ENCODE data around the gene DHCR24.

The DHCR24 gene

DNA sequence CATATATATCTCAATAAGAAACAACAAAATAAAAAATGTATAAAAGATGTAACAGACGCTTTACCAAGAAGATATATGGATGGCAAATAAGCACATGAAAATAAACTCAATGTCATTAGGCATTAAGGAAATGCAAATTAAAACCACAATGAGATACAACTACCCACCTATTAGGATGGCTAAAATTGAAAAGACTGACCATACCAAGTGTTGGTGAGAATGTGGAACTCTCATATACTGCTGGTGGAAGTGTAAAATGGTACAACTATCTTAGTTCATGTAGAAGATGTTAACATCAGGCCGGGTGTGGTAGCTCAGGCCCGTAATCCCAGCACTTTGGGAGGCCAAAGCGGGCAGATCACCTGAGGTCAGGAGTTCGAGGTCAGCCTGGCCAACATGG is 43.5 kb downstream of the DHCR24 start:
- no peak for DNase-seq

DNA sequence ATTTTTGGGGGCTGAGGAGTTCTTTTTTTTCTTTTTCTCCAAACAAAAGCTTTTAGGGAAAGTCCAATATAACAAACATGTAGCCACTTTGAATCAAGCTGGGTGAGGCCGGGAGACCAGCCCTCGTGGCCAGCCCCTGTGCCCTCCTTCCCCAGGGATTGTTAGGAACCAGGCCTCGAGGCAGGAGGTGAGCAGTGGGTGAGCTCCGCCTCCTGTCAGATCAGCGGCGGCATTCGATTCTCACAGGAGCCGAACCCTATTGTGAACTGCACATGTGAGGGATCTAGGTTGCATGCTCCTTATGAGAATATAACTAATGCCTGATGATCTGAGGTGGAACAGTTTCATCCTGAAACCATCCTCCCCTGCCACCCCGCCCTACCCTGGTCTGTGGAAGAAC is 44.0 kb downstream of the DHCR24 start:
- DNase-seq, result no peak

DNA sequence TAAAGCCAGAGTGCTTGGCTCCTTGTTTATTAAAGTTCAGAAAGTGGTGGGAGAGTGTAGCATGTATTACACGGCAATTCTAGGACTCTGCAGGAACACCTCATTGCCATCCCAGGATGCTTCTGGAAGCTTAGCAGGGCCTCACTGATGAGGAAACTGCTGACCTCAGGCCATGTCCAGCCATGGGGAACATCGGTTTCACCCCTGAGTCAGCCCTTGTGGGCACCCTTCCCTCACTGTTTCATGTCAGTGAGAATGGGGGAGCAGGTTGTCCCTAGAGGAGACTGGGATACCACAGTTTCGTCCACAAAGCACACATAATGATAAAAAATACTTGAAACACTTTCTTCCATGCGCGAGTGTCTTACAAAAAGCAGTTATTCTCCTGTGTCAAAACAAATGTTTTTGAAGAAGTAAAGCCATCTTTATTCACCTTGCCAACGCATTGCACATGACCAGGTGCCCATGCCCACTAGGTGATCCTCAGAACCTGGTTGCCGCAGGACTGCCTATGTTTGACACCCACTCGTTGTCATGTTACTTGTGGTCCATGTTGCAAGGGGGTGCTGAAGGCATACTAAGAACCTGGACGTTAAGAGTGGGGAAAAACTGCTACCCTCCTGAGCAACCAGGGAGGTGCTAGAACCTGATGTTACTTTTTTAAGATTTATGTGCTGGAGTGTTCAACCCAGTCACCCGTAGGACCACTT is 44.6 kb downstream of the DHCR24 start:
- DNase-seq, result no peak

DNA sequence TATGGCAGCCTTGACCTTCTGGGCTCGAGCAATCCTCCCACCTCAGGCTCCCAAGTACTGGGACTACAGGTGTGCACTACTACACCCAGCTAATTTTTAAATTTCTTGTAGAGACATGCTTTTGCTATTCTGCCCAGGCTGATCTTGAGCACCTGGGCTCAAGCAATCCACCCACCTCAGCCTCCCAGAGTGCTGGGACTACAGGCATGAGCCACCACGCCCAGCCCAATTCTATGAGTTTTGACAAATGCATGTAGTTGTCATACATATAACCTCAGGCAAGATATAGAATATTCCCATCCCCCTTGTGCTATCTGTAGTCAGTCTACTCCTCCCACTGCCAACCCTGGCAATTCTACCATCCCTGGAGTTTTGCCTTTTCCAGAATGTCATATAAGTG is 47.2 kb downstream of the DHCR24 start:
- DNase-seq, result no peak

DNA sequence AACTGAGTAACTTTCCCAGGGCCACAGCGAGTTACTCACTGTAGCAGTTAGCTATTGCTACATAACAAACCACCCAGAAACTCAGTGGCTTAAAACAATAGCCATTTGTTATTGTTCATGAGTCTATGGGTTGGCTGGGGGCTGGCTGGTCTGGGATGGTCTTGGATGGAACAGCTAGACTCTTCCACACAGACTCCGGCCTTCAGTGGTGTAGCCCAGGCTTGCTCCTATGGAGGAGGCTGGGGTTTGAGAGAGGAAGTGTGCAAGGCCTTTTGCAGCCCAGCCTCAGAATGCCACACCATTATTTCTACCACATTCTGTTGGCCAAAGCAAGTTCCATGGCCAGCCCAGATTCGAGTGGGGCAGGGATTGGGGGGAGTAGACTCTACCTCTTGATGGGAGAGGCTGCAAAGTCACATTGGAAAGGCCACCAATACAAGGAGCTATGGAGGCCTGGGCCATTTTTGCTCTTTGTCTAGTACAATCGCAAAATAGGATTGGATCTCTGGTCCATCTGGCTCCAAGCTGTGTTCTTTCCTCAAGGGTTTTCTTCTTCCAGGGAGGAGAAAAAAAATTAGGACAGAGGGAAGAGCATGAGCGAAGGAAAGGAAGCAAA is 48.3 kb downstream of the DHCR24 start:
- no peak for DNase-seq

DNA sequence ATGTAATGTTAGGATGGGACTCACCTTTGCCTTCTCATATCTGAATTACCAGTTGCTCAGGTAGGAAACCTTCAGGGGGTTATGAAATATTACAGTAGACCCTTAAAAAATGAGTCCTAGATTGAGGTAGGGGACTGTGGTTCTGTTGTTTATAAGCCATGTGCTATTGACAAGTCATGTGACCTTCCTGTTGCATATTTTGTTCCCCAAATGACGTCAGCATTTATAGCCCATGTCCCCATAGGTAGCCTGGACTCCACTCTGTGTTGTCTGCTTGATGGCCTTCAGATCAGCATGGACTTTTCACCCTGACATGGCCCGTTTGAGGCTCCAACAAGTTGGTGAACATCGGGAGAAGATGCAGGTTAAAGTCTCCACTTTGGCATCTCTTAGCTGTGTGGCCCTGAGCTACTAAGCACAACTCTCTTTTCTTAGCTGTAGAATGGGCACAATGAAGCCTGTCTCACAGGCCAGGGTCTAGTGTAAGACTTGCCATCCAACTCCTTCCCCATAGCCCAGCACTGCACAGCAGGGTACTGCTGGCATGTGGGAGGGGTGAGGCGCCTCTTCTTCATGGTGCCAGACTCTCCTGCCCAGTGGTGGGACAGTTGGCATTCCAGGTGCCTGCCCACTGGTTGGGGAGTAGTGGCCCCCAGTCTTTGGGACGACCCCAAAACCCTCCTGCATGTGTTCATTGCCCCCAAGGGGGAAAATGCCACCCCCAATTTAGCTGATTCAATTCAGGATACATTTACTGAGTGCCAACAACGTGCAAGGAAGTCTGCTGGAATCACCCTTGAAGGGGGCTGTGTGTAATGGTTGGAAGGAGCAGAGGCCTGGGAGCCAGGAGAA is 49.8 kb downstream of the DHCR24 start:
- no peak for DNase-seq

DNA sequence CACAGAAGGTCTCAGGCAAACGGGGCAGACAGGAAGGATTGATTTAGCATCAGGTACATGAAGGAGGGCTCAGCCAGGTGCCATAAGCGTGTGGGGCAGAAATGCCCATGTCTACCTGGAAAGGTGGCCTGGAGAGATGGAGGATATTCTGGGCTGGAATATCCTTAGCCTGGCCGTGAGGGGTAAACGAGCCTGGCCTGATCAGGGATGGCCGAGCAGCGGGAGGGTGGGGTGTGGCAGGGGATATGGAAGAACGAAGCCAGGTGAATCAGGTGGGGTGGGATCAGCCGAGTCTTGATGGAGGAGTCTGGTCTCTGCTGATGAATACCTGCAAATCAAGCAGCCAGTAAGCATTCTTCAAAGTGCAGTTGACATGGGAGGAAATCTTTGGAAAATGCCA is 50.4 kb downstream of the DHCR24 start:
- no peak for DNase-seq

DNA sequence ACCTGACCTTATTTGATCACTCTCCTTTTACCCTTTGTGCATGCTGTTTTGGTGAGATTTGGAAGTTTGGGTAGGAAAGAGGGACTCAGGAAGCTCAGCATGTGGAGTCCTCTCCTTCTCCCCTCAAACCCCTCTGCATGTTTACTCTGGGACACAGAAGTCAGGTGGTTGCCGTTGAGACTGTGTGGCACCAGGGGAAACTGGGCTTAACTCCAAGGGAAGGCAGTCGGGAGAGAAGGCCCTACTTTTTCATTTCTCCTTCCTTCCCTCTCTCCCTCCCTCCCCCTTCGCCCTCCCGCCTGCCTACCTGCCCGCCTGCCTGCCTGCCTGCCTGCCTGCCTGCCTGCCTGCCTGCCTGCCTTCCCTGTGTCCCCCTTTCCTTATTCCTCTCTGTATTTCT is 51.0 kb downstream of the DHCR24 start:
- DNase-seq, result no peak

DNA sequence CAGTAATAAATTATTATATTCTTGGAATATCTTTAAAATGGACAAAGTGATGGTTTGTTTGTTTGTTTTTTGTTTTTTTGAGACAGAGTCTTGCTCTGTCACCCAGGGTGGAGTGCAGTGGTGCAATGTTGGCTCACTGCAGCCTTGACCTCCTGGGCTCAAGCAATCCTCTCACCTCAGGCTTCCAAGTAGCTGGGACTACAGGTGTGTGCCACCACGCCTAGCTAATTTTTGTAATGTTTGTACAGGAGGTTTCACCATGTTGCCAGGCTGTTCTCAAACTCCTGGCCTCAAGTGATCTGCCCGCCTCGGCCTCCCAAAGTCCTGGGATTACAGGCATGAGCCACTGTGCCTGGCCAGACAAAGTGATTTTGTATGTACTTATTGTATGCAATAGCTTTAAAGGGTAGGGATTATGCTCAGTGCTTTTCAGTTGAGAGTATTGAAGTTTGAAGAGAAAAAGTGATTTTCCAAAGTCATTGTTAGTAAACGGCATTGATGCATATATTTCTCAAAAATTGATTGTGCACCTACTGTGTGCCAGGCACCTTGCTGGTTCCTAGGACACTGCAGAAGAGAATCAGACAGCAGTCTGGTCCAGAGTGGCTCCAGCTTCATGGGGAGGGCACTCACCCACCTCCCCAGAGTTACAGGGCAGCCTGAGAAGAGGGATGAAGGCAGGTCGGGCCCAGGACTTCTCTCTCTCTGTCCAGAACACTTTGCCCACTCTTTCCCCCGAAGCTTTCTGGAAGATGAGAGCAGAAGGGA is 51.7 kb downstream of the DHCR24 start:
- no peak for DNase-seq

DNA sequence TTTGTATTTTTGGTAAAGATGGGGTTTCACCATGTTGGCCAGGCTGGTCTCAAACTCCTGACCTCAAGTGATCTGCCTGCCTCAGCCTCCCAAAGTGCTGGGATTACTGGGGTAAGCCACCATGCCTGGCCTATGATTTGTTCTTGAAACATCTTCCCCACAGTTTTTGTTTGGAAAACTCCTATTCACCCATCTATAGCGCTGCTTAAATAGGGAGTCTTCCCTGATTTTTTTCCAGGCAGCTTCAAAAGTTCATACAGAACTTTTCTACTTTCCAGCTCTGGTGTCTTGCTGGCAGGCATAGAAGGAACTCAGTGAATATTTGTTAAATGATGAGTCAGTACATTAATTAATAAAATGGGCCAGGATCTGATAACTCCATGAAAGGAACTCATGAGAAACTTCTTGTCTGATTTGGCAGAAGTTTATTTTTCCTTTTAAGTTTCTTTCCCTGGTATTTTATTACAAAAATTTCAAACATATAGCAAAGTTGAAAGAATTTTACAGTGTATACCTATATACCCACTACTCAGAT is 52.9 kb downstream of the DHCR24 start:
- no peak for DNase-seq

DNA sequence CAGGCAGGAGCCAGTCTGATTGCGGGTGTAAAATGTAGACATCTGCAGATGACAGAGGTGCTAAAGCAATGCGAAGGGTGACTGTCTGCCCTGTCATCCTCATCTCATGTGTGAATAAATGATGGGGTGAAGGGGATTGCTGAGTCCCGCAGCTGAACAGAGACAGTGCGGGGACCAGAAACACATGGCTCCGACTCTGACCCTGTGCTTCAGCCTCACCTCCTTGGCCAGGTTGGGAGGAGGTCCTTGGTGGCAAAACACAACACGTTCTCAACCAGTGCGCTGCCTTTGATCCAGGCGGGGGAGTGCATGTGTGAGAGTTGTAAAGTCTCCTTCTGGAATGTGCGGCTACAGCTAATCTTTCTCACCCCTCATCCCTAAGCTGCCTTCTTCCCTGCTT is 53.9 kb downstream of the DHCR24 start:
- DNase-seq, result no peak

DNA sequence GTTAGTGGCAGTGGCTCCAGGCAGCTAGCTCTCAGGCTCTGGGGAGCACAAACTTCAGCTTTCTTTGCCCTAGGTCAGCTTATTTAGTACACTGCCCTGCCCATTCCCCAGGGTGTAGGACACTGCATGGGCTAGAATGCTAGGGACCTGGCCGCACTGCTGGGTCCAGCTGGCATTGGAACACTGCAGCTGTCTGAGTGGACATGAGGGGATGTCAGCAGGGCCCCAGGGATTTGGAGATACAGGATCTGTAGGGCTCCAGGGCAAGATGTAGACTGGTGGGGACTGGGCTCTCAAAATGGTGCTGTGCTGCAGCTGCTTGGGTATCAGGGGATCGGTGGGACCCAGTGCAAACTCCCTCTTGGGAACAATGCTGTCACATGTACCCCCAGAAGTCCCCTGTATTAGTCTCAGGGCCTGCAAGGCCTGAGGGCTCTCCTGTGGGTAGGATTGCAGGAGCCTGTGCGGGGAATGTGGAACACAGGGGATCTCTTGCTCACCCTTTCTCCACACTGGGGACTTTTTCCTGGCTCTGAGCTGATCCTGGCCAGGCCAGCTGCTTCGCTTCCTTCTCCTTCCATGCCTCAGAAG is 60.7 kb downstream of the DHCR24 start:
- no peak for DNase-seq

DNA sequence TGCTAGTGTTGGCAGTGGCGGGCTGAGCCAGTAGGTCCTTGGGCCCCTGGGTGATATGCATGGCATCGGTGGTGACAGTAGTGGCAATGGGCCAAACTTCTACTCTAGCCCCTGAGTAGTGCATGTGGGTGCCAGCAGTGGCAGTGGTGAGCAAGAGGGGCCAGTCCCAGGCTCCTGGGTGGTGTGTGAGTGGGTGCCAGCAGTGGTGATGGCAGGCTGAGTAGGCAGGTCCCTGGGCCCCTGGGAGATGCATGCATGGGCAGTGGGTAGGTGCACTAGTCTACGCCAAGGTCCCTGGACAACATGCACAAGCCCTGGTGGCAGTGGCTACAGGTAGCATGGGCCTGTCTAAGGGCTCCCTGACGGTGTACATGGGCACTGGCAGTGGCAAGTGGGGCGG is 61.3 kb downstream of the DHCR24 start:
- DNase-seq, result no peak

DNA sequence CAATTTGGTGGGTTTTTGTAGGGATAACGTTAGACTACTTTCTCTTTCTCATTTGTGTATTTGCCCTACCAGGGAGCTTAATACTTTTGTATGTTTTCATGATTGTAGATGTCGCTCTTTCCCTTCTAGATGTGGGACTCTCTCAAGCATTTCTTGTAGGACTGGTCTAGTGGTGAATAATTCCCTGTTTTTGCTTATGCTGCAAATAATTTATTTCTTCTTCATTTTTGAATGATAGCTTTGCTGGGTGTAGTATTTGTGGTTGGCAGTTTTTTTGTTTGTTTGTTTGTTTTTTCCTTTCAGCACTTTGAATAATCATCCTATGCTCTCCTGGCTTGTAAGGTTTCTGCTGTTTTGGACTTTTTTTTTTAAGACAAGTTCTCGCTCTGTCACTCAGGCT is 63.3 kb downstream of the DHCR24 start:
- DNase-seq, result no peak

DNA sequence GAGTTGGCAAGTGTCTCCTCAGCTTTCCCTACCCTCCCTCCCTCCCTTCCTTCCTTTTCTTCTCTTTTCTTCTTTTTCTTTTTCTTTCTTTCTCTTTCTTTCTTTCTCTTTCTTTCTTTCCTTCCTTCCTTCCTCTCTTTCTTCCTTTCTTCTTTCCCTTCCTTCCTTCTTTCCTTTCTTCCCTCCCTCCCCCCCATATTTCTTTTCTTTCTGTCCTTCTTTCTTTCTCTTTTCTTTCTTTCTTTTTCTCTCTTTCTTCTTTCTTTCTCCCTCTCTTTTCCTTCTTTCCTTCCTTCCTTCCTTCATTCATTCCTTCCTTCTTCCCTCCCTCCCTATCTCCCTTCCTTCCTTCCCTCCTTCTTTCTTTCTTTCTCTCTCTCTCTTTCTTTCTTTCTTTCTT is 67.3 kb downstream of the DHCR24 start:
- no peak for DNase-seq

DNA sequence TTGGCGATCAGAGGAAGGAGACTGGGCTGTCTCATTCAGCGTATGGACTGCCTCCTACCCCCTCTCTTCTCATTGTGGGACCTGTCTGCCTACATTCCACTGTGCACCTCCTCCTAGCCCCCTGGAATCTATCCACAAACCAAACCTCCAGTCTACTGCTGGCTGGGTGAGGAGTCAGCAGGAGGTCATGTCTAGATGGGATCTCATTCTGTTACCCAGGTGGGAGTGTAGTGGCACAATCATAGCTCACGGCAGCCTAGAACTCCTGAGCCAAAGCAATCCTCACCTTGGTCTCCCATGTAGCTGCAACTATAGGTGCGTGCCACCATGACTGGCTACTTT is 67.8 kb downstream of the DHCR24 start:
- DNase-seq, result no peak

DNA sequence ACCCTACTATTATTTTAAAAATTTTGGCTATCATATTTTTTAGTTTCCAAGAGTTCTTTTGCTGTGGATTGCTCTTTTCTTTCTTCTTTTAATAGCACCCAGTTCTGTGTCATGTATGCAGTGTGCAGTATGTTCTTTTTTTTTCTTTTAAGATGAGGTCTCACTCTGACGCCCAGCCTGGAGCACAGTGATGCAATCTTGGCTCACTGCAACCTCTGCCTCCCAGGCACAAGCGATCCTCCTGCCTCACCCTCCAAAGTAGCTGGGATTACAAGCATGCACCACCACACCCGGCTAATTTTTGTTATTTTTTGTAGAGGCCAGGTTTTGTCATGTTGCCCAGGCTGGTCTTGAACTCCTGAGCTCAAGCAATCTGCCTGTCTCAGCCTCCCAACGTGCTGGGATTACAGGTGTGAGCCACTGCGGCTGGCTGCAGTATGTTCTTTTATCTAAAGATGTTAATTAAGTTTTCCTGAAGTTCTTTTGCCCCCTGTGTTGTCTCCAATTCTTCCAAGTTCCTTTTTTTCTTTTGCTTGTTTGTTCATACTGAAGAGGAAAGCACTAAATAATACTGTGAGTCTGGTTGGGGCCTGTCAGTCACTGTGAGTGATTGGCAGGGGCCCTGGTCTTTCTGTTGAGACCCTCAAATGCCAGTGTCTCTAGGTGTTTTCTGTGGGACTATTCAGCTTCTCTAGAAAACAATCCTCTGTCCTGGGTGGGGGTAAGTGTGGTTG is 68.4 kb downstream of the DHCR24 start:
- no peak for DNase-seq

DNA sequence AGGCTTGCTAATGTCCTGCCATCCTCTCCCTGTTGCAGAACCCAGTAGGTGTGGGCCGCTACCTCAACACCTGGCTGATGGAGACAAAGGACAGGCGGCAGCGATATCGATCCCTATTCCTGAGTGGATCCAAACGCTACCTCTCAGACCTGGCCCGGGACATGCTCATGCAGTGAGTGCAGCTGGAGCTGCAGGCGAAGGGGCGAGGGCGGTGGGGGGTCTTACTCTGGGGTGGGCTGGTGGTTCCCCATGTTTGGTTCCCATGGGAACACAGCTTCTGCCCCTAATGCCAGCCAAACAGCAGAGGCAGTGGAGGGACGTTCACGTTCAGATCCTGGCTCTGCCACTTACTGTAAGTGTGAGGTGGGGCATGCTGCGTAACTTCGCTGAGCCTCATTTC is 70.0 kb downstream of the DHCR24 start:
- DNase-seq, result no peak

DNA sequence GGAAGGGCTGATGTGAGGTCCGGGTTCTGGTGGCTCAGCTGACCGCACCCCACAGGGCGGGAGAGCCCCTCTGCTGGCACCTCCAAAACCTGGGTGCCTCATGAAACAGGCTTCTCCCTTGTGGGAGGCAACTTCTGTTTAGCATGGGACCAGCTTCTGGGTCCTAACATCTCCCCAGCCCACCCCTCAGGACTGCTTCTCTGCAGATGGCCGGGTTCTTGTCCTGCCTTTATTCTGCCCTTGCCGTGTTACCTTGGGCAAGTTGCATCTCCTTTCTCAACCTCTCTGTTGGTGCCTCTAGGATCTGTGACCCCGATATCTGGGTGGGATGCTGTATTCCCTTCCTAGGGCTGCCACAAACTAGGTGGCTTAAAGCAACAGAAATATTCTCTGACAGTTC is 70.9 kb downstream of the DHCR24 start:
- DNase-seq, result no peak

DNA sequence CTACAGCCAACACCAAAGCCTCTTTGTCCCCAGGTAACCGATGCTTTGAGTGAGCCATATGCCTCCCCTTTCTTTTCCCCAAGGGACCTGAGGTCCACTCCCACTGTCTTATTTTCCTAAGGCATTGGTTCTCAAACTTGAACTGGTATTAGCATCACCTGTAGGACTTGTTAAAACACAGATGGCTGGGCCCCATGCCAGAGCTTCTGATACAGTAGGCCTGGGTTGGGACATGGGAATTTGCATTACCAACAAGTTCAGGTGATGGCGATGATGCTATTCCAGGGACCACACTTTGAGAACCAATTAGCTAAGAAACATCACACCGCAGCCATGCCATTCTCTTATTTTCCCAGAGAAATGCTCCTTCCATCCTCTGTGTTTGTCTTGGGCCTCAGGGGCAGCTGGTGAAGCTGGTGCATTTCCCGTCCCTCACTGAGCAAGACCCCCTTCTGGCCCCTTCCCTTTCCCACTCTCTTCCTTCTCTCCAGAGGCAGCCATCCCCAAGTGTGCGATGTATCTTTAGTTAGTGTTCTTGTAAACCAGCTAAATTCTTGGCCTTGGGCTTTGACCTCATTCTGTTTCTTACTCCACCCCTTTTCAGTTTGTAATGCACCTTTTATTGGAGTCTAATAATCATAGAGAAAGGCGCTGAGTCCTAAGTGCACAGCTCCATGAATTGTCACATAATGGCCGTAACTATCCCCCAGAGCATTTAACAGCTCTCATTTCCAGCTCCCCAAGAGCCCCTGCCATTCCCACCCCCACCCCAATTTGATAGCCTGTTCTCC is 71.7 kb downstream of the DHCR24 start:
- no peak for DNase-seq

DNA sequence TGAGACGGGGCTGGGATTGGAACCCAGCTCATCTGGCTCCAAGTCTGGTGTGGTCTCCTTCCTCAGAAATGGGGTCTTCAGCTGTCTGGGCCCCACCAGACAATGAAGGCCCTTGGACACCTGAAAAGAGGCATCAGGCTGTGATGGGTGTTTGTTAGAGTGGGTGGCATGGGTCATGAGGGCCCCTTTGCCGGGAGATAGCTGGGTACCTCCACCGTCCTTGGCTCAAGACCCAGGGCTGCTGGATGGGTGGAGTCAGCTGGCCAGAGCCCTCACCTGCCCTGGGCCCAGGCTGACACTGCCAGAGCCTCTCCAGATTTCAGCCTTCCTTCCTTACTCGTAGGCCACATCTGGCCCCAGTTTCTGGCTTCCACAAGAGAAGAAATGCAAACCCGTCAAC is 72.4 kb downstream of the DHCR24 start:
- no peak for DNase-seq

Data from CD4-positive, alpha-beta T cell treated with Interleukin-17A for 1 hour (primary cell).